Caco-2 (cell line): ENCODE data around the gene ADAP2. TPM values are rescaled to one million over a fixed set of nuclear protein-coding genes. Genes with fewer than 3 reads are reported as not detected.
A peak's percentile ranks its signal among the peaks of the same experiment; 100 is the strongest.

Experiments
- BruUV-seq: library from RNA; stranded (reverse); fragments of 400-500 nt; replicated peaks from 2 replicates; lab custom pipeline; 2021; lab: Mats Ljungman, UMichigan
- CTCF ChIA-PET: fragments of 300-600 bp; sonication (Branson Sonifier 250); formaldehyde crosslinking; loops from one replicate; lab custom pipeline; 2022; ENCODE audit warnings: antibody characterized with exemption; lab: Charles Lee
- POLR2A ChIA-PET: fragments of 300-600 bp; sonication (Branson Sonifier 250); formaldehyde crosslinking; loops from one replicate; lab custom pipeline; 2022; ENCODE audit warnings: antibody characterized with exemption; lab: Charles Lee
- DNase-seq, 2 experiments: peaks; one replicate each; pipeline versions ENCODE4 v3.0.0 to v3.0.0-alpha.2; 2020 to 2022
- H3K27me3 ChIP-seq: replicated peaks from 2 replicates; pipeline ENCODE4 v1.6.0; 2011; ENCODE audit warnings: low read length; ENCODE audit not compliant: control insufficient read depth, insufficient read depth
- H3K36me3 ChIP-seq: 2 replicates; pipeline ENCODE4 v1.5.1; 2011; ENCODE audit warnings: low read length; ENCODE audit not compliant: control insufficient read depth, insufficient read depth
- H3K4me1 ChIP-seq: fragments of 250-450 bp; sonication (Bioruptor Pico); 2 replicates; pipeline ENCODE4 v1.5.1; 2020; ENCODE audit warnings: mild to moderate bottlenecking
- H3K4me3 ChIP-seq: 2 replicates; pipeline ENCODE4 v1.5.1; 2011; ENCODE audit warnings: low read depth, mild to moderate bottlenecking, control low read depth, low read length
- H3K9me3 ChIP-seq: fragments of 250-450 bp; sonication (Bioruptor Pico); 2 replicates; pipeline ENCODE4 v1.5.1; 2020; ENCODE audit warnings: mild to moderate bottlenecking, moderate library complexity
- H3K27ac Mint-ChIP-seq: one replicate; pipeline ENCODE4 v1.8.0; 2022; ENCODE audit warnings: mixed read lengths; ENCODE audit not compliant: unreplicated experiment
- H3K27me3 Mint-ChIP-seq: one replicate; pipeline ENCODE4 v1.8.0; 2022; ENCODE audit warnings: mixed read lengths; ENCODE audit not compliant: insufficient read depth, unreplicated experiment
- H3K36me3 Mint-ChIP-seq: one replicate; pipeline ENCODE4 v1.8.0; 2022; ENCODE audit warnings: mild to moderate bottlenecking, mixed read lengths; ENCODE audit not compliant: insufficient read depth, unreplicated experiment
- H3K4me1 Mint-ChIP-seq: one replicate; pipeline ENCODE4 v1.8.0; 2022; ENCODE audit warnings: low read depth, mixed read lengths; ENCODE audit not compliant: unreplicated experiment
- H3K4me3 Mint-ChIP-seq: one replicate; pipeline ENCODE4 v1.8.0; 2022; ENCODE audit warnings: mild to moderate bottlenecking, moderate library complexity, mixed read lengths; ENCODE audit not compliant: unreplicated experiment
- H3K9me3 Mint-ChIP-seq: one replicate; pipeline ENCODE4 v1.8.0; 2022; ENCODE audit warnings: mixed read lengths; ENCODE audit not compliant: unreplicated experiment
- intact Hi-C: fragments of 100-400 bp; cut with micrococcal nuclease; formaldehyde crosslinking; loops from one replicate; pipeline ENCODE4 v1.10.0; 2022; ENCODE audit not compliant: unreplicated experiment
- total RNA-seq: library from RNA; stranded (reverse); gene quantifications from 2 replicates; pipeline ENCODE4 v1.2.3, GENCODE V29; 2022
- TF ChIP-seq, protein P1 (sequence below), 2 experiments: fragments of 200-600 bp in 1 of 2; IDR thresholded peaks; 1 replicate in 1 of 2; 2 replicates in 1 of 2; pipeline versions ENCODE4 v1.5.1 to v1.8.0; 2011 to 2022; ENCODE audit warnings: antibody characterized with exemption in 1 of 2, control low read depth in 1 of 2, inconsistent platforms in 1 of 2, low read depth in 1 of 2, low read length in 1 of 2, mild to moderate bottlenecking in 1 of 2, moderate library complexity in 1 of 2; ENCODE audit not compliant: insufficient read depth in 1 of 2, severe bottlenecking in 1 of 2, unreplicated experiment in 1 of 2

The ADAP2 gene
- total RNA-seq, 1 experiment from 2014 or later = 3.1 TPM

- Histone ChIP-seq H3K36me3 (no peaks in the 10 kb centered on the region), H3K4me1 (peaks cover 9% of the 10 kb centered on the region; the same call in 1 of the 2 replicates), H3K4me3 (no peak overlapping the region), H3K9me3 (no peaks in the 10 kb centered on the region), H3K27me3 (no peaks in the 10 kb centered on the region)
- POLR2A ChIA-PET = no interaction called here
- no peak for DNase-seq
- no TSS peak for BruUV-seq
- Mint-ChIP-seq H3K4me3 (no peak overlapping the region), H3K27ac (no peak overlapping the region), H3K36me3 (no peaks in the 10 kb centered on the region), H3K27me3 (no peaks in the 10 kb centered on the region), H3K9me3 (no peaks in the 10 kb centered on the region), H3K4me1 (peaks cover 8% of the 10 kb centered on the region)
- intact Hi-C loops = no loop called here
- TF ChIP-seq, protein P1, sequence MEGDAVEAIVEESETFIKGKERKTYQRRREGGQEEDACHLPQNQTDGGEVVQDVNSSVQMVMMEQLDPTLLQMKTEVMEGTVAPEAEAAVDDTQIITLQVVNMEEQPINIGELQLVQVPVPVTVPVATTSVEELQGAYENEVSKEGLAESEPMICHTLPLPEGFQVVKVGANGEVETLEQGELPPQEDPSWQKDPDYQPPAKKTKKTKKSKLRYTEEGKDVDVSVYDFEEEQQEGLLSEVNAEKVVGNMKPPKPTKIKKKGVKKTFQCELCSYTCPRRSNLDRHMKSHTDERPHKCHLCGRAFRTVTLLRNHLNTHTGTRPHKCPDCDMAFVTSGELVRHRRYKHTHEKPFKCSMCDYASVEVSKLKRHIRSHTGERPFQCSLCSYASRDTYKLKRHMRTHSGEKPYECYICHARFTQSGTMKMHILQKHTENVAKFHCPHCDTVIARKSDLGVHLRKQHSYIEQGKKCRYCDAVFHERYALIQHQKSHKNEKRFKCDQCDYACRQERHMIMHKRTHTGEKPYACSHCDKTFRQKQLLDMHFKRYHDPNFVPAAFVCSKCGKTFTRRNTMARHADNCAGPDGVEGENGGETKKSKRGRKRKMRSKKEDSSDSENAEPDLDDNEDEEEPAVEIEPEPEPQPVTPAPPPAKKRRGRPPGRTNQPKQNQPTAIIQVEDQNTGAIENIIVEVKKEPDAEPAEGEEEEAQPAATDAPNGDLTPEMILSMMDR (IDR thresholded peaks at IDR 0.05; ENCODE audit: insufficient read depth in 1 of 2, low read depth in 1 of 2, low read length in 1 of 2, severe bottlenecking in 1 of 2, unreplicated experiment in 1 of 2) = no peak
- CTCF ChIA-PET = no interaction called here
Observed at GRCh38 chr17:30939051-30939689, 17.4 kb downstream of the ADAP2 start.

DNA sequence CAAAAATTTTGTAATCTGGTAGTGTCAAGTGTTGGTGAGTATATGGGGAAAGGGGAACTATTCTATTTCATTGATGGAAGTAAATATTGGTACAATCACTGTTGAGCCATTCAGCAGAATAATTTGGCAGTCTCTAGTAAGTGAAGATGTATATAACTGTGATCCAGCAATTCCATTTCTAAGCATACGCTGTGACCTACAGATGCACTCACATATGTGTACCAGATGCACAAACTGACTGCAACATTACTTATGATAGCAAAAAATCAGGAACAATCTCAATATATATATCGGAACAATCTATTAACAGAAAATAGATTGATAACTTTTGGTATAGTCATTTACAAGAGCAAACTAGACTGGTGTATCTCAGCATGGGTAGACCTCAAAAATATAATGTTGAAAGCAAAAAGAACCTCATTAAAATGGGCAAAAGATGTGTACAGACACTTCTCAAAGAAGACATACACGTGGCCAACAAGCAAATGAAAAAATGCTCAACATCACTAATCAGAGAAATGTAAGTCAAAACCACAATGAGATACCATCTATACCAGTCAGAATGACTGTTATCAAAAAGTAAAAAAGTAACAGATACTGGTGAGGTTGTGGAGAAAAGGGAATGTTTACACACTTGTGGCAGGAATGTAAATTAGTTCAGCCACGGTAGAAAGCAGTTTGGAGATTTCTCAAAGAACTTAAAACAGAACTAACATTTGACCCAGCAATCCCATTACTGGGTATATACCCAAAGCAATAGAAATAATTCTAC is 20.7 kb downstream of the ADAP2 start:
- H3K9me3 ChIP-seq = no peaks in the 10 kb centered on the region
- no peaks in the 10 kb centered on the region for H3K27me3 ChIP-seq
- Mint-ChIP-seq H3K36me3 (no peaks in the 10 kb centered on the region), H3K27me3 (no peaks in the 10 kb centered on the region), H3K9me3 (no peaks in the 10 kb centered on the region), H3K4me1 (peaks cover 8% of the 10 kb centered on the region), H3K27ac (no peak overlapping the region), H3K4me3 (no peak overlapping the region)
- H3K4me1 ChIP-seq = peaks cover 16% of the 10 kb centered on the region
- no peak overlapping the region for H3K4me3 ChIP-seq
- intact Hi-C loops = loop anchor here (10.0 kb wide), 1 partner anchor 52 kb away; no protein-coding TSS in a partner anchor
- TF ChIP-seq, protein P1 (IDR thresholded peaks at IDR 0.05; ENCODE audit: insufficient read depth in 1 of 2, low read depth in 1 of 2, low read length in 1 of 2, severe bottlenecking in 1 of 2, unreplicated experiment in 1 of 2) = peak in 1 of 2 experiments; percentile 19
- no peak for DNase-seq
- BruUV-seq = no TSS peak
- CTCF ChIA-PET = no interaction called here
- H3K36me3 ChIP-seq = no peaks in the 10 kb centered on the region
- POLR2A ChIA-PET = no interaction called here

DNA sequence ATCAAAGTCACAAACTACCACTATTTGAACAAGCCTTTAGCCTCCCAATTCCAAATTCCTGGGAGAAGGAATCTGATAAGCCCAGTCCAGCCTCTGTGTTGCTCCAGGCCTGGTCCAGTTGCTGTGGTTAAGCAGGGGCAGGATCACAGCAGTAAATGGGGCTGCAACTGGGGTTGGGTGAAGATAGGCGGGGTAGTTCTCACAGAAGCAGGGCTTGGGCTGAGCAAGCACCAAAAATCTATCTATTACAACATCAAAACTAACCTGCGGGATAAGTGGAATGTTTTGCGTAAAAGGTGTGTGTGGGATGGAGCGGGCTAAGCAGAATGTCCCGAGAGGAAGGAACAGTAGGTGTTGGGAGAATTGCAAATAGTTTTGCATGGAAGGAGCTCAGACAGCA is 26.1 kb downstream of the ADAP2 start:
- H3K9me3 ChIP-seq = no peaks in the 10 kb centered on the region
- H3K4me3 ChIP-seq = no peak overlapping the region
- H3K36me3 ChIP-seq = no peaks in the 10 kb centered on the region
- TF ChIP-seq, protein P1 (IDR thresholded peaks at IDR 0.05; ENCODE audit: insufficient read depth in 1 of 2, low read depth in 1 of 2, low read length in 1 of 2, severe bottlenecking in 1 of 2, unreplicated experiment in 1 of 2) = no peak
- H3K4me1 ChIP-seq = peaks cover 17% of the 10 kb centered on the region
- H3K9me3 Mint-ChIP-seq = no peaks in the 10 kb centered on the region
- peak; percentile 51 to 68 for DNase-seq
- no peaks in the 10 kb centered on the region for H3K27me3 ChIP-seq
- intact Hi-C loops = loop anchor here (10.0 kb wide), 1 partner anchor 47 kb away; no protein-coding TSS in a partner anchor
- ChIA-PET POLR2A (no interaction called here), CTCF (no interaction called here)
- H3K4me3 Mint-ChIP-seq = no peak overlapping the region
- H3K36me3 Mint-ChIP-seq = peaks cover 5% of the 10 kb centered on the region
- no peaks in the 10 kb centered on the region for H3K27me3 Mint-ChIP-seq
- BruUV-seq = no TSS peak
- peaks cover 8% of the 10 kb centered on the region for H3K4me1 Mint-ChIP-seq
- peak overlapping the region; percentile 6 for H3K27ac Mint-ChIP-seq
